MV-4-11 (cell line): ENCODE results near the gene PIH1D1.
A peak's percentile ranks its signal among the peaks of the same experiment; 100 is the strongest.

ENCODE experiments used
- DNase-seq: peaks from one replicate; lab custom pipeline; 2025; lab: John Stamatoyannopoulos, UW

Gene PIH1D1

DNA sequence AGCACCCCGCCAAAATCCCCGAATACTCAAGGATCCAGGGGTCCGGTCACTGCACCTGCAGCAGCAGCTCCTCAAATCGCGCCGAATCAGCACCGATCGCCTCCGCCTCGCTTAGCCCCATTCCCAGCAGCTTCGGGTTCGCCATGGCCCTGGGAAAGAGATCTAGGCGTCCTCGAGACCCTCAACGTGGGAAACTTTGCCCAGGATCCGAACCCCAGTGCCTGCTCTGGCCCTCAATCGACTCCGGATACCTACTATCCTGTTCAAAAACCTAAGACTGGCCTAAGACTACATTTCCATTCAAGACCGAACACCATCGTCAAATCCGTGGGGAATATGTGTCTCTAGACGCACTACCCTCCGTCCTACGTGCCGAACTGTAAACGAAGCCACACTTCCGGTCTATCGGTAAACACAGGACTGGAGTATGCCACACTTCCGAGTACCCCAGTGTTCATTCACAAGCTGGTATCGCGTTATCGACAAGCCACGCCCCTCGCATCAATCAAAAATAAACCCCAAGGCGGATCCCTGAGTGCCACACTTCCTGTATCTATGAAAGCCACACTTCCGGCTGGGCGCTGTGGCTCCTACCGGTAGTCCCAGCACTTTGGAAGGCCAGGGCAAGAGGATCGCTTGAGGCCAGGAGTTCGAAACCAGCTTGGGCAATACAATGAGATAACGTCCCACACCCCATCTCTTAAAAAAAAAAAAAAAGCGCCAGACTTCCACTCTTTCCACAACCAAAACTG, at the start of gene PIH1D1:
PIH1D1 (minus strand) TSS at position 385 of the 752 bp plus-strand sequence; CDS start at position 145, 240 bp downstream.
- peak; percentile 100 for DNase-seq

- no peak for DNase-seq
These were observed 47.5 kb upstream of the PIH1D1 start for GRCh38 chr19:49499030-49499670.

GRCh38 chr19:49498475-49498874, 46.9 kb upstream of the PIH1D1 start:
- DNase-seq, result no peak

DNA sequence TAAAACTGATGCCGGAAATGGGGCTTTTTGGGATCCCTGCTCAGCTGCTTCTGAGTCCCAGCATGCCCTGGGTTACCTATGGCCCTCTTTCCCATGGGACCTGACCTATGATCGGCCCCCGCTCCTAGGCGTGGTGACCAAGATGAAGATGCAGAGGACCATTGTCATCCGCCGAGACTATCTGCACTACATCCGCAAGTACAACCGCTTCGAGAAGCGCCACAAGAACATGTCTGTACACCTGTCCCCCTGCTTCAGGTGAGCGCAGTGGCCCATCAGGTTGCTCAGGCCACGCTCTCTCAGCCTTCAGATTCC, 46.1 kb upstream of the PIH1D1 start:
- DNase-seq, result no peak

DNA sequence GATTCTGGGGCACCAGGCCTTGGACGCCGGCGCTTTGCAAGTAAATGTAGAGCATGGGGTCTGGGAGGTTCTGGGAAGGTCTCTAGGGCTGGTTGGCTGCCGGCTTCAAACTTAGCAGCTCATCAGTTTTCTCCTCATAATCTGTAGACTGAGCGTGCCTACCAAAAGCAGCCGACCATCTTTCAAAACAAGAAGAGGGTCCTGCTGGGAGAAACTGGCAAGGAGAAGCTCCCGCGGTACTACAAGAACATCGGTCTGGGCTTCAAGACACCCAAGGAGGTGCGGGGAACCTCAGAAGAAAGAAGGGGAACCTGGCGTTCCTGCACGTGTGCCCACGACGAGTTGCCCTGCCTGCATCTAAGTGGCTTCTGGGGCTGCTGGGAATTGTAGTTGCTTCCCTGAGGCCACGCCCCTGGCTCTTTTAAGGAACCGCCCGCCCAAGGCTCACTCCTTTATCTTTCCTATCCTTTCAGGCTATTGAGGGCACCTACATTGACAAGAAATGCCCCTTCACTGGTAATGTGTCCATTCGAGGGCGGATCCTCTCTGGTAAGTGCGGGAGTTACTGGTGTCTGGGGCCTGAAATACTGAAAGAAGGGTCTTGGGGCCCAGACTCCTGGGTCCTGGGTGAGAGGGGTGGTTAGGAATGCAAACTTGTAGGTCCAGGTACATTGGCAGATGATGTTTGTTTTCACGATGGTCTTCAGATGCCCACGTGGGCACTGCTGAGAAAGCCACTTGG, 45.6 kb upstream of the PIH1D1 start:
- peak; percentile 90 for DNase-seq

GRCh38 chr19:49496574-49497008, 45.0 kb upstream of the PIH1D1 start:
- no peak for DNase-seq

DNA sequence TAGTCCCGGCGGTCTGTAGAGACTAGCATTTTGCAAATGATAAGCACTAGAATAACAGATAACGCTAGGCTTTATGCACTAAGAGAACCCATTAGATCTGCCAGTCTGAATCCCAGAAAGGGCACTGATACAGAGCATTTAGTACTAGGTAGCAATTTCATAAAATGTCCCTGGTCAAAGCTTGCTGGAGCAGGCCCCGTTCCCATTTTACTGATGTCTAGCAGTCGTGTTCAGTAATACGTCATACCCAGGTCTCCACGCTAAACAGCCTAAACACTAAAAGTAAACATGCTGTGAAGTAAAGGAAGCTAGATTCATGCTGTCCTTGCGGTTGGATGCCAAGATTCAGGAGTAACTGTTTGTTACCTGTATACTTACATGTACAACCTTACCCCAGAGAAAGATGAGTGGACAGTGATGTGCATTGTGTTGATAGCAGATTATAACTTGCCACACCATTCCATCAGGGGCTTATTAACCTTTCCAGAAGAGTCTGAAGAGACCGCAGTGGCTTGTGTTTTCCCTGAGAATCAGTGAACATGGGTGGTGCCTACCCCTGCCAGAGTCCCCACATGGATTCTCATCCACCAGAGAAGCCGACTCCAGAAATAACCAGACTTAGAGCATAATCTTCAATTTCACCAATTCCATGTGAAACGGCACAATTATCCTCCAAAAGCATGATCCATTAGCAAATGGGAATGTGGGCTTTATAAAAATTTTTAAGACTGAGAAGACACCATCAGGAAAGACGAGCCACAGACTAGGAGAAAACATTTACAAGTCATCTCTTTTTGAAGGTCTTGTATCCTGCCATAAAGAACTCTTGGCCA, 41.2 kb upstream of the PIH1D1 start:
- DNase-seq, result peak; percentile 81

GRCh38 chr19:49491804-49492572, 40.4 kb upstream of the PIH1D1 start:
- DNase-seq, result no peak

DNA sequence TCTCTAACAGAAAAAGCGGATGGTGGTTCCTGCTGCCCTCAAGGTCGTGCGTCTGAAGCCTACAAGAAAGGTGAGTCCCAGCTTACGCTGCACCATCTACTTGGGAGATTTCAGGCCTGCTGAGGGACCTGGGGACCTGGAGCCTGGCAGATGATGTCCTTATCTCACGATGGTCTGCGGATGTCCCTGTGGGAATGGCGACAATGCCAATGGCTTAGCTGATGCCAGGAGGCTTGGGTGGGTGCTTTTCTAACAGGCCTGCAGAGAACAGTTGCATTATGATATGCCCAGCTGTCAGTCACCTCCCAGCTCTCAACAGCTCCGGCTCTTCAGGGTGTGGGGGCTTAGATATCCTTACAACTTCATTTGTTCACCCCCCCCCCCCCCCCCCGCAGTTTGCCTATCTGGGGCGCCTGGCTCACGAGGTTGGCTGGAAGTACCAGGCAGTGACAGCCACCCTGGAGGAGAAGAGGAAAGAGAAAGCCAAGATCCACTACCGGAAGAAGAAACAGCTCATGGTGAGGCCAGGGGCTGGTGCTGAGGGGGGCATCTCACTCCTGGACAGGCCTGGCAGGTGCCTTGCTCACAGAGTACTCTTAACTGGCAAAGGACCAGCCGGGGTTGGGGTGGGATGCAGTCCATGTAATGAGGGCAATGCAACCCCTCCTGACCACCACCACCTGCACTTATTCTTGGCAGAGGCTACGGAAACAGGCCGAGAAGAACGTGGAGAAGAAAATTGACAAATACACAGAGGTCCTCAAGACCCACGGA, 39.6 kb upstream of the PIH1D1 start:
- DNase-seq, result no peak

- DNase-seq, result no peak
These were observed 38.8 kb upstream of the PIH1D1 start for GRCh38 chr19:49490287-49491029.

GRCh38 chr19:49489601-49490167, 38.1 kb upstream of the PIH1D1 start:
- DNase-seq, result peak; percentile 57

DNA sequence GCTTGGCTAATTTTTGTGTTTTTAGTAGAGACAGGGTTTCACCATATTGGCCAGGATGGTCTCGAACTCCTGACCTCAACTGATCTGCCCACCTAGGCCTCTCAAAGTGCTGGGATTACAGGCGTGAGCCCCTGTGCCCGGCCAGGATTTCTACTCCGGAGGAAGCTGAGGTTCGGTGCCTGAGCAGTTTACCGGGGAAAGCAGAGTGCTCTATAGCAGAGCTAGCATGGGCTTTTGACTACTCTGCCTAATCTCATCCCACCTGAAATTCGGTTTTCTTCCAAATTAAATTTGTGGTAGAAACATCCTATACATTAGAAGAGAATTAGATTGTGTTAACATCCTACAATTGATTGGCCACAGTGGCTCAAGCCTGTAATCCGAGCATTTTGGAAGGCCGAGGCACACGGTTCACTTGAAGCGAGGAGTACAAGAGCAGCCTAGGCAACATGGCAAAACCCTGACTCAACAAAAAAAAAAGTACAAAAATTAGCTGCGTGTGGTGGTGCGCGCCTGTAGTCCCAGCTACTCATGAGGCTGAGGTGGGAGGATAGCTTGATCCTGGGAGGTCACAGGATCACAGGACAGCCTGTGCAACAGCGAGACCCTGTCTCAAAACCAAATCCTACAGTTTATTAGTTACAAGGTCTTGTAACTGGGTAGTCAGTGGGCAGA, 37.4 kb upstream of the PIH1D1 start:
- DNase-seq, result no peak

DNA sequence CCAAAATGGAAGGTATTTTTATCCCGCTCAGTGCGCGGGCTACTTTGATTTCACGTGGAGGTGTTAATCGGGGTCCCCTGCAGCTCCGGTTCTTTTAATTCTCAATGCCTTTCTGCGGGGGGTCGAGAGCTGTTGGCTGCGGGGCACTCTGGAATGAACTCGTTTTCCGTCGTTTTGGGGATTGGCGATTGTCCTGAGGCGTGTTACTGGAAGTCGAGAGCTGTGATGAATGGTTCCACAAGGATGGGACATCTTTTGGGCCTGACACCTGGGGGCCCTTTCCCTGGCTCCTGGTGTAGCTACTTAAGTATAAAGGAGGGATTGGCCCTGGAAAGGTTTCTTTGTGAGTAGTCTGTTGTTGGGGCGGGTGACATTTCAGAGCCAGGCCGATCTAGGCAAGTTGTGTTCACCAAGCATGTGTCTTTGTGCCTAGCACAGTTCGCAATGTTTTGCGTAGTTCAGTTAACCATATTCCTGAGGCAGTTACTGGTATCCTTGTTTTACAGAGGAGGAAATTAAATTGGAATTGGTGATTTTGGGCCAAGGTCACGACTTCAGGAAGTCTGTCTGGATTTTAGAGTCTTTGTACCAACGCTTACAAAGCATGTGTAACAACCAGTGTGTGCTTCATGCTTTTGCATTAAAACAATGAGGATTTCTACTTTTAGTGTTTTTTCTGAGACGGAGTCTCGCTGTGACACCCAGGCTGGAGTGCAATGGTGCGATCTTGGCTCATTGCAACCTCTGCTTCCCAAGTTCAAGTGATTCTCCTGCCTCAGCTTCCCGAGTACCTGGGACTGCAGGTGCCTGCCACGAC, 36.6 kb upstream of the PIH1D1 start:
- no peak for DNase-seq

DNA sequence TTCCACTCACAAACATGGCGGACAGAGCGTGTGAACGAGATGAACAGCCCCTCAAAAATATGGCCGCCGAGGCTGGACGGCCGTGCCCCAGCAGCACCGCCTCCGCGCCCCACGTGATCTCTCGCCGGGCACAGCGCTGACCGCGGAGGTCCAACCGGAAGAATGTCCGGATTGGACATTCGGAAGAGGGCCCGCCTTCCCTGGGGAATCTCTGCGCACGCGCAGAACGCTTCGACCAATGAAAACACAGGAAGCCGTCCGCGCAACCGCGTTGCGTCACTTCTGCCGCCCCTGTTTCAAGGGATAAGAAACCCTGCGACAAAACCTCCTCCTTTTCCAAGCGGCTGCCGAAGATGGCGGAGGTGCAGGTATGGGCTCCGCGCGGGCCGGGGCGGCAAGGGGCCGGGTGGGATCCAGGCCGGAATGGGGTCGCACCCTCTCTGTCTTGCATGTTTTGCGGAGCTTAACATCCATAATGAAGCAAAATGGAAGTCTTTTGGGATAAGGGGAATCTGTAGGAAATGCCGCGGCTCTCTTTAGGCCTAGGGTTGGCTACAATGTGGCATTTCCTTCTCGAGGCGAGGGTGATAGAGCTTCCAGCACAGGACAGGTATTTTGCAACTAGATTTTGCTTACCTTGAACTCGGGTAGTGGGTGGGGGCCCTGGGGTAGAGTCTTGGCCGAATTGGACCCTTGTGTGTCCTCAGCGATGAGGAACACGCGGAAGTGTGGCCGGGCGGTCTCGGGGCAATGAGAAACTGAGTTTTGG, 35.8 kb upstream of the PIH1D1 start, which contains the start of gene RPL13A:
RPL13A (plus strand) TSS at position 332 of the 769 bp plus-strand sequence; CDS start at position 354, 22 bp downstream.
- peak; percentile 100 for DNase-seq

- no peak for DNase-seq
These were observed 35.2 kb upstream of the PIH1D1 start for GRCh38 chr19:49486710-49487276.

DNA sequence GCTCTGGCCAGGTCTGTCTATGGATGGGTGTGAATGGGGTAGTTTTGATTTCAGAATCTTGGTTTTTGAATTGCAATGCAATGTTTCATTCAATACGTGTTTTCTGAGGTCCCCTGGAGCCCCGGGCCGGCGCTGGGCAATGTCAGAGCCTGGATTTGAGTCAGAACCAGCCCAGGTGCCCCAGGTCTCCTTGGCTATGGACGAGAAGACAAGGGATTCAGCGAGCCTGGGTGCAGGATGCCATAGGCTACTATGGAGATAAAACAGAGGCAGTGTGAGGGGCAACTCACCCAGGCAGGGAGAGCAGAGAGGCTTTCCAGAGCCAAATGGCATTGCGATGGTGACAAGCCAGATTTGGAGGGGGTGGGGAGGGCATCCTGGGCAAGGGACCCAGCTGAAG, 34.6 kb upstream of the PIH1D1 start:
- no peak for DNase-seq
